Measurements from ENCODE around the gene COG5. TPM values are rescaled to one million over a fixed set of nuclear protein-coding genes. Genes with fewer than 3 reads are reported as not detected.

Gene COG5
- total RNA-seq, 1 experiment from 2014 or later: 32.2 TPM

- H3K9me3 ChIP-seq (ENCODE audit: low read depth, low read length, poor library complexity, severe bottlenecking): no peaks in the 10 kb centered on the region
- intact Hi-C loops (cut with micrococcal nuclease; ENCODE audit: unreplicated experiment): no loop called here
- no peak overlapping the region for H3K27ac ChIP-seq (ENCODE audit: low read depth, low read length, poor library complexity, severe bottlenecking)
- H3K36me3 ChIP-seq (ENCODE audit: insufficient read depth, low read length, poor library complexity, severe bottlenecking): no peaks in the 10 kb centered on the region
- H3K4me3 ChIP-seq (ENCODE audit: low read depth, low read length, poor library complexity, severe bottlenecking): no peak overlapping the region
- H3K27me3 ChIP-seq (replicated peaks; ENCODE audit: insufficient read depth, low read depth, low read length, poor library complexity): no peaks in the 10 kb centered on the region
- BruUV-seq (replicated peaks): no TSS peak
- no peaks in the 10 kb centered on the region for H3K4me1 ChIP-seq (ENCODE audit: insufficient read depth, low read length, poor library complexity, severe bottlenecking)
- DNase-seq (ENCODE audit: low spot score): no peak
- ChIA-PET POLR2A (ENCODE audit: low non-redundant PET) (no interaction called here), CTCF (no interaction called here)
- TF ChIP-seq EZH2 (IDR thresholded peaks at IDR 0.05; ENCODE audit: borderline replicate concordance, low read depth, low read length, poor library complexity, severe bottlenecking) (no peak), CTCF (conservative IDR thresholded peaks at IDR 0.05; ENCODE audit: low read depth, low read length) (no peak)
These were observed 149.5 kb downstream of the COG5 start for GRCh38 chr7:107414198-107414597.

- Histone ChIP-seq H3K4me1 (ENCODE audit: insufficient read depth, low read length, poor library complexity, severe bottlenecking) (no peaks in the 10 kb centered on the region), H3K4me3 (ENCODE audit: low read depth, low read length, poor library complexity, severe bottlenecking) (no peak overlapping the region), H3K36me3 (ENCODE audit: insufficient read depth, low read length, poor library complexity, severe bottlenecking) (no peaks in the 10 kb centered on the region), H3K27ac (ENCODE audit: low read depth, low read length, poor library complexity, severe bottlenecking) (no peak overlapping the region), H3K27me3 (replicated peaks; ENCODE audit: insufficient read depth, low read depth, low read length, poor library complexity) (no peaks in the 10 kb centered on the region), H3K9me3 (ENCODE audit: low read depth, low read length, poor library complexity, severe bottlenecking) (no peaks in the 10 kb centered on the region)
- DNase-seq (ENCODE audit: low spot score): no peak
- CTCF ChIA-PET: no interaction called here
- TF ChIP-seq CTCF (conservative IDR thresholded peaks at IDR 0.05; ENCODE audit: low read depth, low read length) (no peak), EZH2 (IDR thresholded peaks at IDR 0.05; ENCODE audit: borderline replicate concordance, low read depth, low read length, poor library complexity, severe bottlenecking) (no peak)
- BruUV-seq (replicated peaks): no TSS peak
- intact Hi-C loops (cut with micrococcal nuclease; ENCODE audit: unreplicated experiment): no loop called here
- POLR2A ChIA-PET (ENCODE audit: low non-redundant PET): no interaction called here
These were observed 155.4 kb downstream of the COG5 start for GRCh38 chr7:107408349-107408748.

GRCh38 chr7:107405559-107405958 lies 158.2 kb downstream of the COG5 start:
- H3K4me1 ChIP-seq (ENCODE audit: insufficient read depth, low read length, poor library complexity, severe bottlenecking): no peaks in the 10 kb centered on the region
- no peak for DNase-seq (ENCODE audit: low spot score)
- no TSS peak for BruUV-seq (replicated peaks)
- ChIA-PET CTCF (no interaction called here), POLR2A (ENCODE audit: low non-redundant PET) (no interaction called here)
- no peaks in the 10 kb centered on the region for H3K36me3 ChIP-seq (ENCODE audit: insufficient read depth, low read length, poor library complexity, severe bottlenecking)
- no peaks in the 10 kb centered on the region for H3K9me3 ChIP-seq (ENCODE audit: low read depth, low read length, poor library complexity, severe bottlenecking)
- H3K27ac ChIP-seq (ENCODE audit: low read depth, low read length, poor library complexity, severe bottlenecking): no peak overlapping the region
- H3K4me3 ChIP-seq (ENCODE audit: low read depth, low read length, poor library complexity, severe bottlenecking): no peak overlapping the region
- no peaks in the 10 kb centered on the region for H3K27me3 ChIP-seq (replicated peaks; ENCODE audit: insufficient read depth, low read depth, low read length, poor library complexity)
- intact Hi-C loops (cut with micrococcal nuclease; ENCODE audit: unreplicated experiment): no loop called here
- TF ChIP-seq EZH2 (IDR thresholded peaks at IDR 0.05; ENCODE audit: borderline replicate concordance, low read depth, low read length, poor library complexity, severe bottlenecking) (no peak), CTCF (conservative IDR thresholded peaks at IDR 0.05; ENCODE audit: low read depth, low read length) (no peak)
